ENCODE data around the gene FAM83D. TPM values are rescaled to one million over a fixed set of nuclear protein-coding genes. Genes with fewer than 3 reads are reported as not detected.

FAM83D gene
- total RNA-seq, 3 donors from 2014 or later, result 3.4 to 13.9 (median 13.1) TPM

DNA sequence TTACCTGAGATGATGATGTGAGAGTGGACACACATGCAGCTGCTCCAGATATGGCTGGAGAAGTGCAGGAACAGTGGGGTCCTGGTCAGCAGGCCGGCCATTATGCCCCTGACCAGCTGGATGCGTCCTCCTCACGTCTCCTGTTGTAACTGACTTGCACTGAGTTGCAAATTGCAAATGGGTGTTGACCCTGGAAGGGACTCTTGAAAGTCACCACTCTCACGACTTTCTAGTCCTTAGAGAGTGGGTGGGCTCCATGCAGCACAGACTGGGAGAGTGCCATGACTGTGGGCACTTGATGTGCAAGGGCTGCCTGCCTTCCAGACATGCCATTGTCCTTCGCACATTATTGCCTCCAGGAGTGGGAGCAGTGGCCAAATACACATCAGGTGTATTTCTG, 10.8 kb downstream of the FAM83D start:
- H3K9me3 ChIP-seq, result no peaks in the 10 kb centered on the region
- no peaks in the 10 kb centered on the region for H3K4me1 ChIP-seq (ENCODE audit: low read depth)
- DNase-seq (no peak), ATAC-seq (no peak)
- TF ChIP-seq, protein P1, sequence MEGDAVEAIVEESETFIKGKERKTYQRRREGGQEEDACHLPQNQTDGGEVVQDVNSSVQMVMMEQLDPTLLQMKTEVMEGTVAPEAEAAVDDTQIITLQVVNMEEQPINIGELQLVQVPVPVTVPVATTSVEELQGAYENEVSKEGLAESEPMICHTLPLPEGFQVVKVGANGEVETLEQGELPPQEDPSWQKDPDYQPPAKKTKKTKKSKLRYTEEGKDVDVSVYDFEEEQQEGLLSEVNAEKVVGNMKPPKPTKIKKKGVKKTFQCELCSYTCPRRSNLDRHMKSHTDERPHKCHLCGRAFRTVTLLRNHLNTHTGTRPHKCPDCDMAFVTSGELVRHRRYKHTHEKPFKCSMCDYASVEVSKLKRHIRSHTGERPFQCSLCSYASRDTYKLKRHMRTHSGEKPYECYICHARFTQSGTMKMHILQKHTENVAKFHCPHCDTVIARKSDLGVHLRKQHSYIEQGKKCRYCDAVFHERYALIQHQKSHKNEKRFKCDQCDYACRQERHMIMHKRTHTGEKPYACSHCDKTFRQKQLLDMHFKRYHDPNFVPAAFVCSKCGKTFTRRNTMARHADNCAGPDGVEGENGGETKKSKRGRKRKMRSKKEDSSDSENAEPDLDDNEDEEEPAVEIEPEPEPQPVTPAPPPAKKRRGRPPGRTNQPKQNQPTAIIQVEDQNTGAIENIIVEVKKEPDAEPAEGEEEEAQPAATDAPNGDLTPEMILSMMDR (IDR thresholded peaks at IDR 0.05), result no peak
- no peaks in the 10 kb centered on the region for H3K36me3 ChIP-seq (ENCODE audit: low read depth)
- no peak overlapping the region for H3K4me3 ChIP-seq
- intact Hi-C loops (cut with DNase I, micrococcal nuclease), result no loop called here

- H3K4me3 ChIP-seq, result no peak overlapping the region
- H3K36me3 ChIP-seq (ENCODE audit: low read depth), result no peaks in the 10 kb centered on the region
- TF ChIP-seq, protein P1 (IDR thresholded peaks at IDR 0.05), result no peak
- intact Hi-C loops (cut with DNase I, micrococcal nuclease), result no loop called here
- no peak for ATAC-seq
- DNase-seq, result no peak
- H3K4me1 ChIP-seq (ENCODE audit: low read depth), result no peaks in the 10 kb centered on the region
- H3K9me3 ChIP-seq, result no peaks in the 10 kb centered on the region
Observed at GRCh38 chr20:38937978-38938473, 11.8 kb downstream of the FAM83D start.

DNA sequence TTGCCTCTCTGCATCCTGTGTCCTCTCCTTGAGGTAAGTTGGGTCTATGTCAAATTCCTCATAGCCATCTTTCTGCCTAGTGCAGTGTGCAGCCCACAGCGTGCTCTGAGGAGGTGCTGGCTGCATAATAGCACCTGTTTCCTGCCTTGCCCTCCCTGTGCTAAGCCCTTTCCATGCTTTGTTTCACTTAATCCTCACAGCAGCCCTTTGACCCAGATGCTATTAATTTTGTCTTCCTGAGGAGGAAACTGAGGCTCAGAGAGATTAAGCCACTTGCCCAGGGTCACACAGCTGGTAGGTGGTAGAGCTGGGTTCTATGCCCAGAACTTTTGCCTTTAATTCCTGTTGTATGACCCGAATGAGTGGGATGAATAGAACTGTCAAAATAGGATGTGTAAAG, 13.5 kb downstream of the FAM83D start:
- H3K4me3 ChIP-seq, result no peak overlapping the region
- H3K4me1 ChIP-seq (ENCODE audit: low read depth), result no peaks in the 10 kb centered on the region
- intact Hi-C loops (cut with DNase I, micrococcal nuclease), result no loop called here
- DNase-seq (no peak), ATAC-seq (no peak)
- TF ChIP-seq, protein P1 (IDR thresholded peaks at IDR 0.05), result no peak
- H3K9me3 ChIP-seq, result no peaks in the 10 kb centered on the region
- no peaks in the 10 kb centered on the region for H3K36me3 ChIP-seq (ENCODE audit: low read depth)

DNA sequence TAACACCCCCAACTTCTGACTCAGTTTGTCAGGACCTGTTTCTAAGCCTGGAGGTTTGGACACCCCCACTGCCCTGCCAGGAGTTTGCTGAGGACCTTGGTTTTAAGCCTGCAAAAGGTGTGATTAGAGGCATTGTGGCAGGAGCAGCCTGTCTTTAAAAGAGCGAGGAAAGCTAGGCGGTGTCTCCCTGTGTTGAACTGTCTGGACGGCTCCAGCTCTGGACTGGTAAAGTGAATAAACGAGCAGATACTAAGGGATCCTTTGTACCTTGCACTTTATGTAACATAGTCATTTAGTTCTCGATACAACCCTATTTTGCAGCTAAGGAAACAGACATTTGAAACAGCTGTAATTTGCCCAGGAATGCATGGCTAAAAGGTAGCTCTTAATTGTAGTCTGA, 14.4 kb downstream of the FAM83D start:
- ATAC-seq, result no peak
- TF ChIP-seq, protein P1 (IDR thresholded peaks at IDR 0.05), result no peak
- H3K4me1 ChIP-seq (ENCODE audit: low read depth), result no peaks in the 10 kb centered on the region

DNA sequence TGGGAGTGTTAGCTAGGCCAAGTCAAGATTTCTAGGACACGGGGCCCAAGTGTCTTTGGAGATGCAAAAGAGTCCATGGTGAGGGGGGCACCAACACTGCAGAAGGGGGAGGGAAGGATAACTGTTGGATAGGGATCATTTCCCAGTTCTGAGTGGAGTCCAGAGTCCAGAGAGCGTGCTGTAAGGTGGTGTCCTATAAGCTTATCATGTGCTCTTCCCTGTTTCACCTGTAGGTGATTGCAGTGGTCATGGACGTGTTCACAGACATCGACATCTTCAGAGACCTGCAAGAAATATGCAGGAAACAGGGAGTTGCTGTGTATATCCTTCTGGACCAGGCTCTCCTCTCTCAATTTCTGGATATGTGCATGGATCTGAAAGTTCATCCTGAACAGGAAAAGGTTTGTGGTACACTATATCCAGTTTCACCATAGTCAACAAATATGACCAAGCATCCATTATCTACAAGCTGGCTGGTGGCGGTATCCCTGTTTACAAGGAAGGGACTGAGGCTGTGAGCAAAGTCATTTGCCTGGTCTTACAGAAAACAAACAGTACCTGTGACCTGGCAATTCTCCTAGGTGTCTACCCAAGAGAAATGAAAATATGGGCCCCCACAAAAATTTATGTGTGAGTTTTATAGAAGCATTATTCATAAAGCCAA, 15.6 kb downstream of the FAM83D start:
- peak; percentile 67 for ATAC-seq
- DNase-seq, result no peak
- Histone ChIP-seq H3K36me3 (ENCODE audit: low read depth) (no peaks in the 10 kb centered on the region), H3K4me3 (no peak overlapping the region), H3K9me3 (no peaks in the 10 kb centered on the region), H3K4me1 (ENCODE audit: low read depth) (no peaks in the 10 kb centered on the region)
- TF ChIP-seq, protein P1 (IDR thresholded peaks at IDR 0.05), result no peak
- intact Hi-C loops (cut with DNase I, micrococcal nuclease), result no loop called here

More for the DNA sequence above, 14.4 kb downstream of the FAM83D start:
- no peak for DNase-seq
- Histone ChIP-seq H3K36me3 (ENCODE audit: low read depth) (no peaks in the 10 kb centered on the region), H3K4me3 (no peak overlapping the region), H3K9me3 (no peaks in the 10 kb centered on the region)
- intact Hi-C loops (cut with DNase I, micrococcal nuclease), result no loop called here
